Measurements from ENCODE around the gene HDAC4. TPM values are rescaled to one million over a fixed set of nuclear protein-coding genes. Genes with fewer than 3 reads are reported as not detected.

Gene HDAC4
- total and polyA plus RNA-seq, 2 of the 4 experiments (the other 2 are of a cell fraction): 4.1 to 7.2 TPM

GRCh38 chr2:238999291-238999741 lies 401.5 kb downstream of the HDAC4 start:
- H3K36me3 ChIP-seq (ENCODE audit: control insufficient read depth, insufficient read depth, low read length): no peaks in the 10 kb centered on the region
- DNase-seq: no peak
- in situ Hi-C loops (cut with MboI; ENCODE audit: low sequenced_read_pairs) (no loop called here), intact Hi-C loops (cut with micrococcal nuclease) (no loop called here), dilution Hi-C loops (cut with HindIII; ENCODE audit: low sequenced_read_pairs, unreplicated experiment) (no loop called here)
- no peak overlapping the region for H3K56ac ChIP-seq (ENCODE audit: extremely low read depth, insufficient read depth, low read length)
- no peak overlapping the region for H3K4me2 ChIP-seq (ENCODE audit: low read depth, low read length)
- H4K91ac ChIP-seq (ENCODE audit: insufficient read depth, low read depth, low read length): no peak overlapping the region
- H3K23ac ChIP-seq (ENCODE audit: low read depth, low read length): no peak overlapping the region
- no peak overlapping the region for H2AFZ ChIP-seq (replicated peaks; ENCODE audit: low read length, poor library complexity)
- no peak overlapping the region for H2BK20ac ChIP-seq (ENCODE audit: low read depth, low read length)
- no peak overlapping the region for H2BK15ac ChIP-seq (ENCODE audit: low read depth, low read length)
- H2AK5ac ChIP-seq (ENCODE audit: low read depth, low read length): no peak overlapping the region
- no peak overlapping the region for H4K5ac ChIP-seq (ENCODE audit: low read depth, low read length)
- H3K27ac ChIP-seq (ENCODE audit: insufficient read depth, low read length): no peak overlapping the region
- peaks cover 3% of the 10 kb centered on the region; the same call in 1 of the 2 replicates for H3K4me1 ChIP-seq (ENCODE audit: control insufficient read depth, insufficient read depth, low read length)
- H3K4ac ChIP-seq (ENCODE audit: low read depth, low read length): no peak overlapping the region
- no peaks in the 10 kb centered on the region for H3K79me1 ChIP-seq (ENCODE audit: low read depth in 1 of 2, low read length in 2 of 2)
- no peak for TF ChIP-seq CEBPB (IDR thresholded peaks at IDR 0.05; ENCODE audit: low read depth, low read length)
- TF ChIP-seq RFX5 (IDR thresholded peaks at IDR 0.05; ENCODE audit: low read depth, low read length): no peak
- no peak for TF ChIP-seq MXI1 (IDR thresholded peaks at IDR 0.05; ENCODE audit: borderline replicate concordance, low read depth, low read length)
- no peak for TF ChIP-seq MAFK (IDR thresholded peaks at IDR 0.05; ENCODE audit: low read depth, low read length)
- no peak for TF ChIP-seq BHLHE40 (IDR thresholded peaks at IDR 0.05; ENCODE audit: low read depth, low read length)
- TF ChIP-seq CTCF (conservative IDR thresholded peaks at IDR 0.05; ENCODE audit: low read depth, low read length): no peak
- TF ChIP-seq RAD21 (IDR thresholded peaks at IDR 0.05; ENCODE audit: low read length): no peak
- TF ChIP-seq FOS (IDR thresholded peaks at IDR 0.05; ENCODE audit: low read depth, low read length): no peak
- TF ChIP-seq ELK1 (IDR thresholded peaks at IDR 0.05; ENCODE audit: borderline replicate concordance, low read depth, low read length): no peak
- no peak for ATAC-seq (ENCODE audit: low read depth)
- no peaks in the 10 kb centered on the region for H3K9me1 ChIP-seq (ENCODE audit: insufficient read depth, low read length)
- H2AK9ac ChIP-seq (replicated peaks; ENCODE audit: low read depth, low read length, poor library complexity): no peak overlapping the region
- no peak overlapping the region for H4K8ac ChIP-seq (ENCODE audit: low read depth in 2 of 2, low read length in 2 of 2)
- ChIA-PET CTCF (no interaction called here), POLR2A (ENCODE audit: unreplicated experiment) (no interaction called here)
- H3K4me3 ChIP-seq (ENCODE audit: insufficient read depth, low read depth, low read length): no peak overlapping the region
- no peak overlapping the region for H2BK120ac ChIP-seq (ENCODE audit: low read depth, low read length)
- no peak overlapping the region for H3K9ac ChIP-seq (ENCODE audit: low read depth, low read length)
- peaks cover 13% of the 10 kb centered on the region for H3K27me3 ChIP-seq (ENCODE audit: control insufficient read depth, insufficient read depth, low read length)
- no TSS peak for BruUV-seq (replicated peaks)
- H3K18ac ChIP-seq (ENCODE audit: low read depth, low read length): no peak overlapping the region
- H3K9me3 ChIP-seq (ENCODE audit: control insufficient read depth, insufficient read depth, low read length): peaks cover 10% of the 10 kb centered on the region
- no peak overlapping the region for H2BK5ac ChIP-seq (ENCODE audit: low read depth, low read length, poor library complexity, severe bottlenecking)
- no peaks in the 10 kb centered on the region for H4K20me1 ChIP-seq (ENCODE audit: insufficient read depth, low read length)
- no peak overlapping the region for H3K14ac ChIP-seq (replicated peaks; ENCODE audit: low read depth, low read length)
- no CpG with 5 or more reads among the region's 10 CpGs for WGBS, 2 experiments (ENCODE audit: extremely low coverage in 2 of 2, insufficient read length in 1 of 2)

Data from IMR-90 (cell line).